KMS-11 (cell line): Measurements from ENCODE around the gene CYB5B.

Experiments
- H2AFZ ChIP-seq: fragments of 200-600 bp; sonication (generic); 2 replicates; pipeline ENCODE4 v1.6.1; 2016; ENCODE audit warnings: antibody characterized with exemption, mixed run types, low read depth
- H3K27ac ChIP-seq: fragments of 200-600 bp; sonication (generic); 2 replicates; pipeline ENCODE4 v1.6.1; 2016; ENCODE audit warnings: mild to moderate bottlenecking, mixed run types
- H3K27me3 ChIP-seq: fragments of 200-600 bp; sonication (generic); 2 replicates; pipeline ENCODE4 v1.6.1; 2017; ENCODE audit warnings: mild to moderate bottlenecking, low read depth, mixed run types, moderate library complexity; ENCODE audit not compliant: insufficient read depth
- H3K36me3 ChIP-seq: fragments of 200-600 bp; sonication (generic); 2 replicates; pipeline ENCODE4 v1.6.1; 2017; ENCODE audit warnings: mild to moderate bottlenecking, mixed run types; ENCODE audit not compliant: insufficient read depth
- H3K4me1 ChIP-seq: fragments of 200-600 bp; sonication (generic); 2 replicates; pipeline ENCODE4 v1.6.1; 2016; ENCODE audit warnings: mild to moderate bottlenecking, low read depth, mixed run types; ENCODE audit not compliant: poor library complexity, severe bottlenecking
- H3K4me2 ChIP-seq: fragments of 200-600 bp; sonication (generic); 2 replicates; pipeline ENCODE4 v1.7.0; 2016; ENCODE audit warnings: mild to moderate bottlenecking, mixed run types
- H3K4me3 ChIP-seq: fragments of 200-600 bp; sonication (generic); IDR thresholded peaks from 2 replicates; pipeline ENCODE4 v1.6.1; 2017; ENCODE audit warnings: low read depth, low read length, mixed read lengths; ENCODE audit not compliant: insufficient read depth
- H3K79me2 ChIP-seq: fragments of 200-600 bp; sonication (generic); 2 replicates; pipeline ENCODE4 v1.6.1; 2016; ENCODE audit warnings: low read depth, mixed run types; ENCODE audit not compliant: insufficient read depth
- H3K9ac ChIP-seq: fragments of 200-600 bp; sonication (generic); 2 replicates; pipeline ENCODE4 v1.6.1; 2016; ENCODE audit warnings: mild to moderate bottlenecking, mixed run types
- H4K20me1 ChIP-seq: fragments of 200-600 bp; sonication (generic); 2 replicates; pipeline ENCODE4 v1.6.1; 2016; ENCODE audit warnings: mild to moderate bottlenecking, mixed run types; ENCODE audit not compliant: insufficient read depth
- CTCF ChIP-seq: fragments of 200-600 bp; sonication (generic); conservative IDR thresholded peaks from 2 replicates; pipeline ENCODE4 v1.6.1; 2017; ENCODE audit warnings: low read depth, mild to moderate bottlenecking, antibody characterized with exemption, low read length, moderate library complexity, mixed read lengths

The CYB5B gene

GRCh38 chr16:69500496-69500895 is 76.1 kb downstream of the CYB5B start:
- Histone ChIP-seq H3K4me2 (no peak overlapping the region), H3K27ac (no peak overlapping the region), H3K4me3 (no peak overlapping the region), H3K9ac (no peak overlapping the region), H4K20me1 (no peaks in the 10 kb centered on the region), H3K79me2 (no peaks in the 10 kb centered on the region), H3K4me1 (peaks cover 7% of the 10 kb centered on the region), H3K27me3 (no peaks in the 10 kb centered on the region), H3K36me3 (no peaks in the 10 kb centered on the region), H2AFZ (no peak overlapping the region)
- TF ChIP-seq CTCF = no peak

DNA sequence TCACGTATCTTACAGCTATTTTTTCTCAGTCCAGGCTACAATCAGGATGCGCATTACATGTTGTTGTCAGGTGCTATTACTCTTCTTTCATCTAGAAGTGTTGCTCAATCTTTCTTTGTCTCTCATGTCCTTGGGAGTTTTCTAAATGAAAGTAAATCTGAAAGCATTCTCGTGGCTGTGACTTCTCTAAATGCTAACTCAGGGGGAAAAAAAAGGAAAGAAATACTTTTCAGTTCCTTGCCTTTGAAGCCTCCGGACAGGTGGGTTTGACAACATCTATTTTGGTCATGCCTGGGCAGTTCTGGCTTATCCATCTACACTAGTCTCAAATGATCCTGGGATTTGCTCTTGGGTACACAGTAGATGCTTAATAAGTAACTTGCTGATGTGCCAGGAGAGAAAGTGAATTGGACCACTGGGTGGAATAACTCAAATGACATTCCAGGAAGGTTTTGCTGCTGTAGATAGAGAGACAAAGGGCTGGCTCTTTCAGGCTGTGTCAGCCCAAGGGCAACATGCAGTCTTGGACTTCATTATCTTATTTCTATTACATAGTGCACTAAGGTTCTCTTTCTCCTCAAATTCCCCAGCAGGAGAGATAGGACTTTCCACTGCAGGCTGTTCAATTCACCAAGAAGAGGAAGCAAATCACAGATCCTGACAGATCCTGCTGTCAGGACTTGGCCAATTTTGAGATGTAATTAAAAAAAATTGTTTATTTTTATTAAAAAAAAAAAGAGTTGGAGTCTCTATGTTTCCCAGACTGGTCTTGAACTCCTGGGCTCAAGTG is 77.7 kb downstream of the CYB5B start:
- H2AFZ ChIP-seq = no peak overlapping the region
- no peaks in the 10 kb centered on the region for H4K20me1 ChIP-seq
- H3K27ac ChIP-seq = no peak overlapping the region
- H3K79me2 ChIP-seq = no peaks in the 10 kb centered on the region
- H3K4me1 ChIP-seq = peaks cover 7% of the 10 kb centered on the region
- no peak overlapping the region for H3K4me3 ChIP-seq
- no peaks in the 10 kb centered on the region for H3K27me3 ChIP-seq
- no peaks in the 10 kb centered on the region for H3K36me3 ChIP-seq
- H3K9ac ChIP-seq = no peak overlapping the region
- peak overlapping the region; percentile 2; the same call in 1 of the 2 replicates for H3K4me2 ChIP-seq
- no peak for TF ChIP-seq CTCF

- no peak overlapping the region for H2AFZ ChIP-seq
- H3K27ac ChIP-seq = no peak overlapping the region
- H3K79me2 ChIP-seq = no peaks in the 10 kb centered on the region
- H4K20me1 ChIP-seq = no peaks in the 10 kb centered on the region
- no peaks in the 10 kb centered on the region for H3K36me3 ChIP-seq
- TF ChIP-seq CTCF = no peak
- no peaks in the 10 kb centered on the region for H3K27me3 ChIP-seq
- no peak overlapping the region for H3K4me3 ChIP-seq
- H3K4me2 ChIP-seq = no peak overlapping the region
- peaks cover 7% of the 10 kb centered on the region for H3K4me1 ChIP-seq
- no peak overlapping the region for H3K9ac ChIP-seq
These were observed 78.8 kb downstream of the CYB5B start for GRCh38 chr16:69503244-69503643.

DNA sequence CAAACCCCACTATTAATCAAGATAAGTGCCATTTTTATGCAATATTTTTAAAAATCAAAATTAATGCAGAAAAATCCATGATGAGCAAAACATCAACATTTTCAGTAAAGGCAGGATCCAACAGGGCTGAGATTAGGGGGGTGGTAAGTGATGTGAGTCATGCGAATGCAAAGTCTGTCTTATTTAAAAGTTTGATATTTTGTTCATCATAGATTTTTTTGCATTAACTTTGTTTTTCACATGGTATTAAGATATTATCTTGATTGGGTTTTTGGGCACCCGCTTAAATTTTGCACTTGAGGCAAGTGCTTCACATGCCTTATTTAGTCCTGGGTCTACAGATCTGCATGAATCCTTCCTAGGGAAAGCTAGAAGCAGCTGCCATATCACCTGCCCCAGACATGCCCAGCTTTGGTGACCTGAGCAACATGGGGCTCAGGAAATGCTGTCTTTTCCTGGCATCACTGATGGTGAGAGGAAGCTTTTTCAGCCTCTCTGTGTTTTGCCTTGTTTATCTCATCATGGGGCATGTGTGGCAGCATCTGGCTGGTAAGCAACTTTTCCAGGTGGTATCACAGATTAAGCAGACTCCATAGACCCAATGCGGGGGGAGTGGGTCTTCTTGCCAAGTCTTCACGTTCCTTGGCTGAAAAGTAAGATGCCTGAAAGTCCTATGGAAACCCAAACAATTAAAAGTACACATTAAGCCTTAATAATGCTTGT is 83.8 kb downstream of the CYB5B start:
- H3K27me3 ChIP-seq = no peaks in the 10 kb centered on the region

More for the DNA sequence above, 83.8 kb downstream of the CYB5B start:
- no peaks in the 10 kb centered on the region for H4K20me1 ChIP-seq
- no peak overlapping the region for H3K9ac ChIP-seq
- H3K79me2 ChIP-seq = no peaks in the 10 kb centered on the region
- H3K36me3 ChIP-seq = no peaks in the 10 kb centered on the region
- H3K27ac ChIP-seq = no peak overlapping the region
- no peak for TF ChIP-seq CTCF
- H3K4me2 ChIP-seq = no peak overlapping the region
- H3K4me1 ChIP-seq = no peaks in the 10 kb centered on the region
- no peak overlapping the region for H2AFZ ChIP-seq
- H3K4me3 ChIP-seq = no peak overlapping the region
